GM18870 (cell line): Measurements from ENCODE around the gene PSKH1.
"Not testable (repeated sequence)": the region's sequence is repeated elsewhere in the genome, so short reads cannot be mapped to it uniquely, and the experiment has no call there.

Source experiments
- ATAC-seq: cut with Tn5 transposase; IDR thresholded peaks from one replicate; pipeline ENCODE4 v1.9.1; 2021; ENCODE audit warnings: moderate library complexity; ENCODE audit not compliant: unreplicated experiment

The PSKH1 gene

GRCh38 chr16:67885545-67885944 lies 7.5 kb upstream of the PSKH1 start:
- no peak for ATAC-seq

- ATAC-seq, result no peak
Measured at GRCh38 chr16:67885976-67886375, 7.1 kb upstream of the PSKH1 start.

- ATAC-seq, result no peak
Measured at GRCh38 chr16:67886387-67886786, 6.7 kb upstream of the PSKH1 start.

- no peak for ATAC-seq
Measured at GRCh38 chr16:67888331-67888730, 4.7 kb upstream of the PSKH1 start.

- ATAC-seq, result no peak
Measured at GRCh38 chr16:67892375-67892774, 679 bp upstream of the PSKH1 start.

- ATAC-seq, result peak; percentile 7
Measured at GRCh38 chr16:67893743-67894399, 817 bp downstream of the PSKH1 start.

GRCh38 chr16:67897231-67897630 lies 4.2 kb downstream of the PSKH1 start:
- ATAC-seq, result no peak

GRCh38 chr16:67901734-67902133 lies 8.7 kb downstream of the PSKH1 start:
- ATAC-seq, result no peak

- ATAC-seq, result no peak
Measured at GRCh38 chr16:67902831-67903230, 9.8 kb downstream of the PSKH1 start.

- ATAC-seq, result no peak
Measured at GRCh38 chr16:67907397-67908180, 14.5 kb downstream of the PSKH1 start.

GRCh38 chr16:67909056-67909742 lies 16.1 kb downstream of the PSKH1 start:
- no peak for ATAC-seq

GRCh38 chr16:67910158-67910557 lies 17.1 kb downstream of the PSKH1 start:
- no peak for ATAC-seq

- no peak for ATAC-seq
Measured at GRCh38 chr16:67914758-67915495, 21.9 kb downstream of the PSKH1 start.

- not testable (repeated sequence) for ATAC-seq
Measured at GRCh38 chr16:67915496-67915769, 22.4 kb downstream of the PSKH1 start.

GRCh38 chr16:67915831-67916723 lies 23.0 kb downstream of the PSKH1 start:
- ATAC-seq, result no peak

- no peak for ATAC-seq
Measured at GRCh38 chr16:67917140-67917851, 24.2 kb downstream of the PSKH1 start.

GRCh38 chr16:67917852-67918236 lies 24.8 kb downstream of the PSKH1 start:
- no peak for ATAC-seq

- ATAC-seq, result no peak
Measured at GRCh38 chr16:67919622-67920221, 26.7 kb downstream of the PSKH1 start.

- ATAC-seq, result no peak
Measured at GRCh38 chr16:67922221-67922620, 29.2 kb downstream of the PSKH1 start.
